Kidney epithelial cell (primary cell): Measurements from ENCODE around the gene DAPK3. TPM values are rescaled to one million over a fixed set of nuclear protein-coding genes. Genes with fewer than 3 reads are reported as not detected.

Experiments
- DNase-seq: peaks from one replicate; pipeline ENCODE4 v3.0.0-alpha.2; 2010; ENCODE audit warnings: low read depth
- H3K27me3 ChIP-seq: 2 replicates; pipeline ENCODE4 v1.6.0; 2011; ENCODE audit warnings: low read length; ENCODE audit not compliant: control insufficient read depth, insufficient read depth
- H3K36me3 ChIP-seq: 2 replicates; pipeline ENCODE4 v1.5.1; 2011; ENCODE audit warnings: low read length; ENCODE audit not compliant: control insufficient read depth, insufficient read depth
- H3K4me3 ChIP-seq: 2 replicates; pipeline ENCODE4 v1.5.1; 2011; ENCODE audit warnings: low read depth, mild to moderate bottlenecking, control low read depth, low read length
- CTCF ChIP-seq: IDR thresholded peaks from 2 replicates; pipeline ENCODE4 v1.5.1; 2011; ENCODE audit warnings: mild to moderate bottlenecking, moderate library complexity, low read length, control low read depth, inconsistent platforms; ENCODE audit not compliant: insufficient read depth, poor library complexity, severe bottlenecking
- total RNA-seq: library from RNA; depleted of rRNA; stranded (reverse); fragments of >200 nt; gene quantifications from 2 replicates; pipeline ENCODE4 v1.2.3, GENCODE V29; 2015

The DAPK3 gene
- total RNA-seq, 1 donor from 2014 or later: 199 TPM

GRCh38 chr19:4016486-4016885 is 45.6 kb upstream of the DAPK3 start:
- no peak for TF ChIP-seq CTCF
- DNase-seq: no peak
- Histone ChIP-seq H3K4me3 (no peak overlapping the region), H3K36me3 (no peaks in the 10 kb centered on the region), H3K27me3 (no peaks in the 10 kb centered on the region)

GRCh38 chr19:4015705-4016402 is 45.0 kb upstream of the DAPK3 start:
- no peak overlapping the region for H3K4me3 ChIP-seq
- no peaks in the 10 kb centered on the region for H3K36me3 ChIP-seq
- DNase-seq: no peak
- H3K27me3 ChIP-seq: no peaks in the 10 kb centered on the region
- no peak for TF ChIP-seq CTCF

GRCh38 chr19:4014541-4015491 is 43.9 kb upstream of the DAPK3 start:
- Histone ChIP-seq H3K27me3 (no peaks in the 10 kb centered on the region), H3K4me3 (no peak overlapping the region), H3K36me3 (no peaks in the 10 kb centered on the region)
- no peak for TF ChIP-seq CTCF
- DNase-seq: no peak

GRCh38 chr19:4013886-4014540 is 43.1 kb upstream of the DAPK3 start:
- no peak overlapping the region for H3K4me3 ChIP-seq

GRCh38 chr19:4012975-4013634 is 42.2 kb upstream of the DAPK3 start:
- TF ChIP-seq CTCF: no peak
- DNase-seq: no peak
- Histone ChIP-seq H3K27me3 (no peaks in the 10 kb centered on the region), H3K4me3 (no peak overlapping the region), H3K36me3 (no peaks in the 10 kb centered on the region)

More at GRCh38 chr19:4013886-4014540, 43.1 kb upstream of the DAPK3 start:
- no peaks in the 10 kb centered on the region for H3K27me3 ChIP-seq
- no peak for DNase-seq
- no peaks in the 10 kb centered on the region for H3K36me3 ChIP-seq
- TF ChIP-seq CTCF: no peak
